Adipocyte (in vitro differentiated cells): ENCODE measurements around the gene ZFP36.
A peak's percentile ranks its signal among the peaks of the same experiment; 100 is the strongest.

Experiments used
- DNase-seq: peaks from one replicate; pipeline ENCODE4 v3.0.0-alpha.2; 2015; ENCODE audit warnings: low read depth
- H3K27me3 ChIP-seq: replicated peaks from 2 replicates; pipeline ENCODE4 v1.7.0; 2013; ENCODE audit warnings: mild to moderate bottlenecking, low read length, moderate library complexity; ENCODE audit not compliant: control insufficient read depth, insufficient read depth
- H3K36me3 ChIP-seq: 2 replicates; pipeline ENCODE4 v1.7.0; 2013; ENCODE audit warnings: low read length, mild to moderate bottlenecking, moderate library complexity; ENCODE audit not compliant: control insufficient read depth, insufficient read depth, severe bottlenecking
- H3K4me1 ChIP-seq: 2 replicates; pipeline ENCODE4 v1.7.0; 2013; ENCODE audit warnings: mild to moderate bottlenecking, low read length, moderate library complexity; ENCODE audit not compliant: control insufficient read depth, insufficient read depth
- H3K4me3 ChIP-seq: 2 replicates; pipeline ENCODE4 v1.7.0; 2013; ENCODE audit warnings: mild to moderate bottlenecking, low read length, moderate library complexity
- H3K9ac ChIP-seq: 2 replicates; pipeline ENCODE4 v1.7.0; 2013; ENCODE audit warnings: mild to moderate bottlenecking, low read length, moderate library complexity
- H3K9me3 ChIP-seq: 2 replicates; pipeline ENCODE4 v1.7.0; 2013; ENCODE audit warnings: mild to moderate bottlenecking, low read length, moderate library complexity; ENCODE audit not compliant: control insufficient read depth

ZFP36 gene, protein sequence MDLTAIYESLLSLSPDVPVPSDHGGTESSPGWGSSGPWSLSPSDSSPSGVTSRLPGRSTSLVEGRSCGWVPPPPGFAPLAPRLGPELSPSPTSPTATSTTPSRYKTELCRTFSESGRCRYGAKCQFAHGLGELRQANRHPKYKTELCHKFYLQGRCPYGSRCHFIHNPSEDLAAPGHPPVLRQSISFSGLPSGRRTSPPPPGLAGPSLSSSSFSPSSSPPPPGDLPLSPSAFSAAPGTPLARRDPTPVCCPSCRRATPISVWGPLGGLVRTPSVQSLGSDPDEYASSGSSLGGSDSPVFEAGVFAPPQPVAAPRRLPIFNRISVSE

DNA sequence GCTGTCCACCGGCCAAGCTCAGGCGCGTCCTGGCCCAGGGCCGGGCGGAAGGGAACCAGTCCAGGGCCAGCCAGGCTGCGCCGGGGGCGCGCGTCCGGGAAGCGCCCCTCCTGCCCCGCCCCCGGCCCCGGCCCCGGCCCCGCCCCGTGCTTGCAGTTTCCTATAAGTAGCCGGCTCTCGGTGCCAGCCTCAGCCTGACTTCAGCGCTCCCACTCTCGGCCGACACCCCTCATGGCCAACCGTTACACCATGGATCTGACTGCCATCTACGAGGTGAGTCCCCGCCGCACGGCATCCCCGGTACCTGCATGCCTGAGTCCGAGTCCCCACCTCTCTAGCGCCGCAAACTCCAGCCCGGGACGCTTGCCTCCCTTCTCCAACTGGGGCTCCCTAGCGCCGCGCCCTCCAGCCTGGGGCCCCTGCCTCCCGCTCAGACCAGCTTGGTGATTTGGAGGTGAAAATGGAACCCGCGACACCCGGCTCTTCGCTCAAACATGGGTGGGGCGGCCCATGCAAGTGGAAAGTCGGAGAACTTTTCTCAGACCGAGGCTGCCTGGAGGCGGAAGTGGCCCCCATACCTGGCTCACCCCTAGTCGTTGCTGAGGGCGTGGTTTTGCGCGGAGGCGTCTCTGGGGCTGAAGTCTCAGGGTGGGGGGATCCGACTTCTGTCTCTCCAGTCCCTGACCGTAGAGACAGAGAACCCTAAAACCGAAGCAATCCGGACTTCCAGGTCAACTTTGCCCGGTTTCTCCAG lies at the start of gene ZFP36:
Gene ZFP36, plus strand, starts transcription at position 192 of the 754 bp plus-strand sequence. Its CDS starts 58 bp downstream, at position 250.
- Histone ChIP-seq H3K4me1 (peaks cover 47% of the 10 kb centered on the region), H3K4me3 (peak within 1 kb of the TSS; percentile 99), H3K36me3 (peaks cover 15% of the 10 kb centered on the region), H3K9me3 (no peaks in the 10 kb centered on the region), H3K9ac (peak within 1 kb of the TSS; percentile 100), H3K27me3 (no peaks in the 10 kb centered on the region)
- DNase-seq = peak; percentile 95

GRCh38 chr19:39359026-39359425 lies 47.6 kb upstream of the ZFP36 start:
- peaks cover 68% of the 10 kb centered on the region for H3K36me3 ChIP-seq
- no peak overlapping the region for H3K4me3 ChIP-seq
- DNase-seq = no peak
- peaks cover 22% of the 10 kb centered on the region for H3K4me1 ChIP-seq
- peak overlapping the region; percentile 17 for H3K9ac ChIP-seq
- no peaks in the 10 kb centered on the region for H3K9me3 ChIP-seq
- H3K27me3 ChIP-seq = no peaks in the 10 kb centered on the region

DNA sequence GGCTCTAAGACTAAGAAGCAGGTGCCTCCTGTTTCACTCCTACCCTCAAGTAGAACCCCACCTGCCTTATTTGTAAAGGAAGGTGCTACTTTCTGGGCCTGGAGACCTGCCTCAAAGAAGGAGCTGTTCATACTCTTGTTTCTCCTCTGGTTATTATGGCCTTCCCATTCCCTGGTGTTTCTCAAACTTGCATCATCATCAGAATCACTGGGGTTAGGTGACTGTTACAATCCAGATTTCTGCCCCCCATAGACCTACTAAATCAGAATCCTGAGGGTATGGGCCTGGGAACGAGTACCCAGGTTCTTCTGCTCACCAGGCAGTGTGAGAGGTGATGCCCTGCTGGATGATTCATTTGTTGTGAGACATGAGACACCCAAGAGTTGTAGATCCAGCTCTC lies 46.0 kb upstream of the ZFP36 start:
- peaks cover 29% of the 10 kb centered on the region for H3K4me1 ChIP-seq
- no peaks in the 10 kb centered on the region for H3K27me3 ChIP-seq
- peaks cover 56% of the 10 kb centered on the region for H3K36me3 ChIP-seq
- no peak overlapping the region for H3K4me3 ChIP-seq
- no peak overlapping the region for H3K9ac ChIP-seq
- no peaks in the 10 kb centered on the region for H3K9me3 ChIP-seq
- DNase-seq = no peak

DNA sequence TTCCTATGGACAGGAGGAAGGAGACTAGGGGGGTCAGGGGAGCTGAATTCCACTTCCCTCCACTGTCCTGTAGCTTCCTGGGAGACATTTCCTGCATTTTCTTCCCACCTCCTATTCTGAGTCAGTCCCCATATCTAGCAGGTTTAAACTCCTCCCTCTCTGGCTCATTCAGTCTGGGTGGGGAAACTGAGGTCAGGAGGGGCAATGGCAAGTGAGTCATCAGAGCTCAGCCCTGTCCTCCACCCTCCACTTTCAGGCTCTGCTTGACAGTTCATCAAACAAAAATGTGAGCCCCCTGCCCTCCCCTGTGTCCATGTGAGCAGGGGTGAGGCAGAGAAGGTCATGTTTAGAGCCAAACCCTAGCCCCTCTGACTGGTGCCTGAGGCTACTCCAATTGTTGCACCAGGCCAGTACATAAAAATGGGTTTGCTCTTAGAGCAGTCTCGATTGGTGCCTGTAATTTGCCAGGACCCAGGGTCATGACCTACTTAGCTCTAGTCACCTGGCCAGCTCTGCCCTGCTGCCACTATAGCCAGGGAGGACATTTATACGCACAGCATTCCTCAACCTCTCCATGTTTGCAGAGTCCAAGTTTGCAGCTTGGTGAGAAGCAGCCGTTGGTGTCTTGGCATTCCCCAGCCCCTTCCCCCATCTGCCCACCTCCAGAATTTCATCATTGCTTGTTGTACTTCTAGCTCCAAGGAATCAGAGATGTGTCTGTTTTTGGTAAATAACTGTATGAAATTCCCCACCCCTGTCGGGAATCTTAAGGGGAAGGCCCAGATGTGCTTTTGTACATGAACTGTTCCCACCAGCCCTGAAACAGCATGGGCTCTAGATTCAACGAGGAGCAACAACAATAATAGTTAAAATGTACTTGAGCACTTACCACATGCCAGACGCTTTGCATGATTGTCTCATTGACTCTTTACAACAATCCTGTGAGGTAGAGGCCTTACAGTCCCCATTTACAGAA lies 43.7 kb upstream of the ZFP36 start:
- peak overlapping the region; percentile 36 for H3K4me3 ChIP-seq
- H3K9me3 ChIP-seq = no peaks in the 10 kb centered on the region
- peak overlapping the region; percentile 84 for H3K9ac ChIP-seq
- DNase-seq = peak; percentile 65
- peaks cover 37% of the 10 kb centered on the region for H3K36me3 ChIP-seq
- H3K4me1 ChIP-seq = peaks cover 29% of the 10 kb centered on the region
- H3K27me3 ChIP-seq = no peaks in the 10 kb centered on the region

- no peak overlapping the region for H3K4me3 ChIP-seq
- no peaks in the 10 kb centered on the region for H3K9me3 ChIP-seq
- peak; percentile 70 for DNase-seq
- no peaks in the 10 kb centered on the region for H3K27me3 ChIP-seq
- peaks cover 34% of the 10 kb centered on the region for H3K36me3 ChIP-seq
- H3K4me1 ChIP-seq = peaks cover 29% of the 10 kb centered on the region
- peak overlapping the region; percentile 84 for H3K9ac ChIP-seq
Measured at GRCh38 chr19:39363901-39364457, 42.7 kb upstream of the ZFP36 start.

- DNase-seq = no peak
- H3K4me1 ChIP-seq = peaks cover 29% of the 10 kb centered on the region
- peaks cover 36% of the 10 kb centered on the region for H3K36me3 ChIP-seq
- no peaks in the 10 kb centered on the region for H3K9me3 ChIP-seq
- no peak overlapping the region for H3K9ac ChIP-seq
- no peaks in the 10 kb centered on the region for H3K27me3 ChIP-seq
- no peak overlapping the region for H3K4me3 ChIP-seq
Measured at GRCh38 chr19:39365531-39365930, 41.1 kb upstream of the ZFP36 start.

DNA sequence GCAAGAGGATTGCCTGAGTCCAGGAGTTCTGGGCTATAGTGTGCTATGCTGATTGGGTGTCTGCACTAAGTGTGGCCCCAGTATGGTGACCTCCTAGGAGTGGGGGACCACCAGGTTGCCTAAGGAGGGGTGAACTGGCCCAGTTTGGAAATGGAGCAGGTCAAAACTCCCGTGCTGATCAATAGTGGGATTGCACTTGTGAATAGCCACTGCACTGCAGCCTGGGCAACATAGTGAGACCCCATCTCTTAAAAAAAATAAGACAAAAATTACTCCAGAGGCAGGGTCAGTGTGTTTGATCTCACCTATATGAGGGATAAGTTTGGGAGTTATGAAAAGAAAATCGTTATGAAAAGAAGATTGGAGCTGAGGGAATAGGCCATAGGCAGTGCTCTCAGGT lies 37.4 kb upstream of the ZFP36 start:
- no peak for DNase-seq
- H3K36me3 ChIP-seq = peaks cover 46% of the 10 kb centered on the region
- H3K9me3 ChIP-seq = no peaks in the 10 kb centered on the region
- no peak overlapping the region for H3K9ac ChIP-seq
- peaks cover 23% of the 10 kb centered on the region for H3K4me1 ChIP-seq
- H3K4me3 ChIP-seq = no peak overlapping the region
- no peaks in the 10 kb centered on the region for H3K27me3 ChIP-seq

DNA sequence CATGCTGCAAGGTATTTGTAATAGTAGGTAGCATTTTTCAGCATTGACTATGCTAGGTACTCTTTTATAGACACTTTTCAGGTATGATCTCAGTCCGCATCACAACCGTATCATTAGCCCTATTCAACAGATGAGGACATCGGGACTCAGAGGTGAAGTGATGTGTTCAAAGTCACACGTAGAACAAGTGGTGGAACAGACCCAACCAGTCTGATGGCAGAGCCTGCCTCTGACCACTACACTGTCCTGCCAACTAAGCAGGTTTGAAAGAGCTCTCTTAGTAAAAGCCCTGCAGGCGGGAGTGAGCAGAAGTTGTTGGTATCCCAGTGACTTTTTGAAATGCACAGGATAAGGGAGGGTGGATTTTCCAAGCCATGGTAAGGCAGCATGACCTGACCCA lies 35.9 kb upstream of the ZFP36 start:
- H3K27me3 ChIP-seq = no peaks in the 10 kb centered on the region
- peaks cover 46% of the 10 kb centered on the region for H3K36me3 ChIP-seq
- no peaks in the 10 kb centered on the region for H3K9me3 ChIP-seq
- no peak for DNase-seq
- peaks cover 18% of the 10 kb centered on the region for H3K4me1 ChIP-seq
- H3K9ac ChIP-seq = no peak overlapping the region
- no peak overlapping the region for H3K4me3 ChIP-seq

DNA sequence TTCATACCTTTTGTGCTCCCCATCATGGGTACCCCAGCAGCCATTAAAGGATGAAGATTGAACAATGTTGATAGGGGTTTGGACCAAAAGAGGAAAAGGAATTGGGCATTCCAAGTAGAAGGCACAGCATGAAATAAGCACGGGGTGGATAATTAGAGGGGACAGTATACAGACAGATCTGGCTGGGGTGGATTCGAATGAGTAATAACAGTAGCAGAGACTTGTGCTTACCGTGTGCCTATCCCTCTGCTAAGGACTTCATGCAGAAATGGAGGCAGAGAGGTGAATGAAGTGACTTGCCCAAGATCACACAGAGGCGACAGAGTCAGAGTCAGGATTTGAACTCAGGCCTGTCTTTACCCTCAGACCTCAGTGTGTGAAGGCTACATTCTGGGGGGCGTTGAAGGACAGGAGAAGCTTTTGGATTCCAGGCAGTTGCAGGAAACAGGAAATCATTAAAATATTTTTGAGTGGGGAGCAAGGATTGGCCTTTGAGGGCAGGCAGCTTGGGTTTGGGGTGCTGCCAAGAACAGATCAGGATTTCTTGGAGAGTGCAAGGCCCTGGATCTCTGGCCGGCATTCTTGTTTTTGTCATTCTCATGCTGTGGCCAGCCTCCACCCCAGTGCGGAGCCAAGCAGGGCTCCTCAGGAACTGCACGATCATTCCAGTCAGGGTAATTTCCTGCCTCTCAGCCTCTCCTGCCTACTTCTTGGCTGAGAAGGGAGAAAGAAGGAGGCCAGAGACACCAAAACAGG lies 34.4 kb upstream of the ZFP36 start:
- H3K4me3 ChIP-seq = peak overlapping the region; percentile 10
- H3K4me1 ChIP-seq = peaks cover 20% of the 10 kb centered on the region
- H3K36me3 ChIP-seq = peaks cover 58% of the 10 kb centered on the region
- H3K27me3 ChIP-seq = no peaks in the 10 kb centered on the region
- H3K9me3 ChIP-seq = no peaks in the 10 kb centered on the region
- peak overlapping the region; percentile 82 for H3K9ac ChIP-seq
- peak; percentile 92 for DNase-seq

DNA sequence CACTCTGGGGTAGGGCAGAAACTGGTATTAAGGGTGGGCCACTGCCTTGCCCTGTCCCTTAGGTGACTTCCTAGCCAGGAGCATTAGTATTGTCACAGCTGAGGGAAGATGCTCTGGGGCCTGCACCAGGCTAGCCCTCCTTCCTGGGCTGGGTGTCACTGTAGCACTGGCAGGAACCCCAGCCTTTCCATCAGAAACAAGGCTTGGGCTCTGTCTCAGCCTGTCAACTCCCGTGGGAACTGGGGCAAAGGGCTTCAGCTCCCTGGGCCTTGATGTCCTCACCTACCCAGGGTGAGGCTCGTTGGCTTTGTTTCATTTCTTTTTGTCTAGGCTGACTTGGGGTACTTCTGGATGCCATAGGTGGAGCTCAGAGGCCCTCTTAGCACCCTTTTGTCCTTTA lies 33.7 kb upstream of the ZFP36 start:
- H3K36me3 ChIP-seq = peaks cover 65% of the 10 kb centered on the region

More for the DNA sequence above, 33.7 kb upstream of the ZFP36 start:
- no peaks in the 10 kb centered on the region for H3K27me3 ChIP-seq
- H3K9me3 ChIP-seq = no peaks in the 10 kb centered on the region
- H3K4me3 ChIP-seq = peak overlapping the region; percentile 2
- H3K9ac ChIP-seq = peak overlapping the region; percentile 82
- peaks cover 20% of the 10 kb centered on the region for H3K4me1 ChIP-seq
- DNase-seq = peak; percentile 34
